ENCODE measurements around the gene BCAR1.

The BCAR1 gene

GRCh38 chr16:75229172-75230031 is 22.0 kb downstream of the BCAR1 start:
- Histone ChIP-seq H3K36me3 (ENCODE audit: insufficient read depth, insufficient read length, low read length) (peaks cover 72% of the 10 kb centered on the region), H3K4me3 (ENCODE audit: insufficient read length, low read depth) (no peak overlapping the region), H3K4me1 (ENCODE audit: insufficient read depth, insufficient read length) (peaks cover 21% of the 10 kb centered on the region), H3K9ac (ENCODE audit: insufficient read length, low read depth) (no peak overlapping the region), H3K27me3 (ENCODE audit: insufficient read depth, insufficient read length) (no peaks in the 10 kb centered on the region), H3K9me3 (ENCODE audit: insufficient read depth, low read length) (no peaks in the 10 kb centered on the region)
- TF ChIP-seq YY1 (IDR thresholded peaks at IDR 0.05; ENCODE audit: insufficient read depth, insufficient read length) (no peak), ZNF274 (IDR thresholded peaks at IDR 0.05; ENCODE audit: low read depth, low read length) (no peak), SUZ12 (IDR thresholded peaks at IDR 0.05; ENCODE audit: extremely low read depth, insufficient read depth, insufficient read length) (no peak)
- no peak for DNase-seq (ENCODE audit: low read depth, low spot score)

- Histone ChIP-seq H3K36me3 (ENCODE audit: insufficient read depth, insufficient read length, low read length) (peaks cover 62% of the 10 kb centered on the region), H3K9me3 (ENCODE audit: insufficient read depth, low read length) (no peaks in the 10 kb centered on the region), H3K27me3 (ENCODE audit: insufficient read depth, insufficient read length) (no peaks in the 10 kb centered on the region), H3K4me1 (ENCODE audit: insufficient read depth, insufficient read length) (peaks cover 13% of the 10 kb centered on the region), H3K4me3 (ENCODE audit: insufficient read length, low read depth) (no peak overlapping the region), H3K9ac (ENCODE audit: insufficient read length, low read depth) (no peak overlapping the region)
- TF ChIP-seq YY1 (IDR thresholded peaks at IDR 0.05; ENCODE audit: insufficient read depth, insufficient read length) = no peak
- TF ChIP-seq ZNF274 (IDR thresholded peaks at IDR 0.05; ENCODE audit: low read depth, low read length) = no peak
- no peak for TF ChIP-seq SUZ12 (IDR thresholded peaks at IDR 0.05; ENCODE audit: extremely low read depth, insufficient read depth, insufficient read length)
- no peak for DNase-seq (ENCODE audit: low read depth, low spot score)
These were observed 23.1 kb downstream of the BCAR1 start for GRCh38 chr16:75228143-75228976.

- no peaks in the 10 kb centered on the region for H3K27me3 ChIP-seq (ENCODE audit: insufficient read depth, insufficient read length)
- H3K9ac ChIP-seq (ENCODE audit: insufficient read length, low read depth) = no peak overlapping the region
- DNase-seq (ENCODE audit: low read depth, low spot score) = no peak
- H3K4me3 ChIP-seq (ENCODE audit: insufficient read length, low read depth) = no peak overlapping the region
- peaks cover 54% of the 10 kb centered on the region for H3K36me3 ChIP-seq (ENCODE audit: insufficient read depth, insufficient read length, low read length)
- H3K9me3 ChIP-seq (ENCODE audit: insufficient read depth, low read length) = no peaks in the 10 kb centered on the region
- H3K4me1 ChIP-seq (ENCODE audit: insufficient read depth, insufficient read length) = peaks cover 13% of the 10 kb centered on the region
- TF ChIP-seq ZNF274 (IDR thresholded peaks at IDR 0.05; ENCODE audit: low read depth, low read length) (no peak), YY1 (IDR thresholded peaks at IDR 0.05; ENCODE audit: insufficient read depth, insufficient read length) (no peak), SUZ12 (IDR thresholded peaks at IDR 0.05; ENCODE audit: extremely low read depth, insufficient read depth, insufficient read length) (no peak)
These were observed 23.9 kb downstream of the BCAR1 start for GRCh38 chr16:75227361-75228142.

- DNase-seq (ENCODE audit: low read depth, low spot score) = no peak
- H3K27me3 ChIP-seq (ENCODE audit: insufficient read depth, insufficient read length) = no peaks in the 10 kb centered on the region
- peaks cover 49% of the 10 kb centered on the region for H3K36me3 ChIP-seq (ENCODE audit: insufficient read depth, insufficient read length, low read length)
- TF ChIP-seq YY1 (IDR thresholded peaks at IDR 0.05; ENCODE audit: insufficient read depth, insufficient read length) (no peak), SUZ12 (IDR thresholded peaks at IDR 0.05; ENCODE audit: extremely low read depth, insufficient read depth, insufficient read length) (no peak), ZNF274 (IDR thresholded peaks at IDR 0.05; ENCODE audit: low read depth, low read length) (no peak)
- H3K4me1 ChIP-seq (ENCODE audit: insufficient read depth, insufficient read length) = peaks cover 13% of the 10 kb centered on the region
- no peaks in the 10 kb centered on the region for H3K9me3 ChIP-seq (ENCODE audit: insufficient read depth, low read length)
- H3K4me3 ChIP-seq (ENCODE audit: insufficient read length, low read depth) = no peak overlapping the region
- no peak overlapping the region for H3K9ac ChIP-seq (ENCODE audit: insufficient read length, low read depth)
These were observed 24.7 kb downstream of the BCAR1 start for GRCh38 chr16:75226550-75227360.

GRCh38 chr16:75225678-75226515 is 25.5 kb downstream of the BCAR1 start:
- Histone ChIP-seq H3K27me3 (ENCODE audit: insufficient read depth, insufficient read length) (no peaks in the 10 kb centered on the region), H3K9me3 (ENCODE audit: insufficient read depth, low read length) (no peaks in the 10 kb centered on the region)
- no peak for DNase-seq (ENCODE audit: low read depth, low spot score)

More at GRCh38 chr16:75225678-75226515, 25.5 kb downstream of the BCAR1 start:
- H3K9ac ChIP-seq (ENCODE audit: insufficient read length, low read depth) = no peak overlapping the region
- H3K4me1 ChIP-seq (ENCODE audit: insufficient read depth, insufficient read length) = peaks cover 13% of the 10 kb centered on the region
- no peak for TF ChIP-seq ZNF274 (IDR thresholded peaks at IDR 0.05; ENCODE audit: low read depth, low read length)
- no peak for TF ChIP-seq YY1 (IDR thresholded peaks at IDR 0.05; ENCODE audit: insufficient read depth, insufficient read length)
- no peak for TF ChIP-seq SUZ12 (IDR thresholded peaks at IDR 0.05; ENCODE audit: extremely low read depth, insufficient read depth, insufficient read length)
- peaks cover 41% of the 10 kb centered on the region for H3K36me3 ChIP-seq (ENCODE audit: insufficient read depth, insufficient read length, low read length)
- no peak overlapping the region for H3K4me3 ChIP-seq (ENCODE audit: insufficient read length, low read depth)

All from NT2/D1 (cell line).